ENCODE results near the gene DZANK1.
"Not testable (repeated sequence)": the region's sequence is repeated elsewhere in the genome, so short reads cannot be mapped to it uniquely, and the experiment has no call there.

Gene DZANK1

DNA sequence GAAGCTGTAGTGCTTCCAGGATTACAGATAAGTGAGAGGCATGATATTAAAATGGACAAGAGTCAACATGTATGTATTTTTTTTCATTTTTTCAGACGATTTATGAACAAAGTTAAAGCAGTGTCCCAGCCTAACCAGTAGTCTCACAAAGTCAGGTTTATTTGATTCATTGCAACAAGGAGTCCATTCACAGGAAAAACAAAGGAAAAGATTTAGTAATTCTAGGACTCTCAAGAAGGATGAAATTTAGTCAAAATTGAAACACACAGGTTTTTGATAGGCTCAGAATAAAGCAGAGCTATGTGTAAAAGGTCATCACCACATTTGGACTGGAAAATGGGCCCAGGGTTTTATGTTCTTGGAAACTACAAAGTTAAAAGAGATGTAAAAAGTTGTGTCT lies 94.5 kb downstream of the DZANK1 start:
- DNase-seq = no peak

GRCh38 chr20:18364768-18365167 lies 102.1 kb downstream of the DZANK1 start:
- no peak for DNase-seq

- no peak for DNase-seq
Measured at GRCh38 chr20:18363708-18364107, 103.1 kb downstream of the DZANK1 start.

DNA sequence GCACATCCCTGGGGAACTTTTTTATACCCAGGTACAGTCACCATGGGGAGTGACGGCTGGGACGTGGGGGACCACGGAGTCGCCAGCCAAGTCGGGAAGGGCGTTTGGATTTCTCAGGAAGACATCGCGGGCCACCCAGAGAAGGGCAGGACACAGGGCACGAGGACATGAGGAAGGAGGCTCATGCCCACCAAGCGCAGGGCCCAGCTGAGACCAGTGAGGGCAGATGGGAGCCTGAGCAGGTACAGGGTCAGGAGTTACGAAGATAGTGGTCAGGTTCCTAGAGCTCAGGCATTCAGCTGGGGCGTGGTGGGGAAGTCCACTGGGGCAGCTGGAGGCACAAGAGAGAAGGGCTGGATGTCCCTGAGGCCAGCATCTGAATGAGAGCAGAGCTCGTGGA lies 103.9 kb downstream of the DZANK1 start:
- no peak for DNase-seq

DNA sequence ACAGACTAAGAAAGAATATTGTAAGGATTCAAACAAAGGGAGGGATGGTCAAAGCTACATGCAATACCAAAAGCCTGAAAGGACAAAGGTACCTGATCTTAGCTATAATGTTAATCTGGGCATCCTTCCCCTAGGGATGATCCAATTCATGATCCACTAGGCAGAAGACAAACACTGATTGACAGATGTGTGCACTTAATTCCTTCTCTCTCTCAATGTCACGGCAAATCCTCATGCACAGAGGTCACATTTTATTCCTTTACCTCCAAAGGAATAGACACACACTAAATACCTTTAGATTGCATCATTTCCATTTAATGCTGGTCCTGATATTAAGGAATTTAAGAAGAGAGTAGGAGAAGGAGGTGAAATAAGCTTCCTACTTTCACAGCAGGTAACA lies 105.2 kb downstream of the DZANK1 start:
- DNase-seq = no peak

DNA sequence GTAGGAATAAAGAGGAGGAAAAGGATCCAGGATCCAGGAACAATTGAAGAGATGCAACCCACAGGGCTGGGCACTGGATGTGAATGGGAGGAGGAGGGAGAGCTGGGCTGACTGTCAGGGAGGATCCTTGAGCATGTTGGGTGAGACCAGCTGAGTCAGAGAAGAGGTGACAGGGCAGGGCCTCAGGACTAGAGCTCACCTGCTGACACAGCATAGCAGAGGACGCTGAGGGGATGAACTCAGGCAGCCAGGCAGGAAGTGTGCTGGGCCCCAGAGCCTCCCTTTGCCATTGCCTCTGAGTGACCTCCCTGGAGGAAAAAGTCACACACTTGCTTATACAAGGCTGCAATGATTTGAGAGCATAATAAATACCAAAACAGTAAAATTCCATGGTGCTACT lies 106.2 kb downstream of the DZANK1 start:
- DNase-seq = no peak

DNA sequence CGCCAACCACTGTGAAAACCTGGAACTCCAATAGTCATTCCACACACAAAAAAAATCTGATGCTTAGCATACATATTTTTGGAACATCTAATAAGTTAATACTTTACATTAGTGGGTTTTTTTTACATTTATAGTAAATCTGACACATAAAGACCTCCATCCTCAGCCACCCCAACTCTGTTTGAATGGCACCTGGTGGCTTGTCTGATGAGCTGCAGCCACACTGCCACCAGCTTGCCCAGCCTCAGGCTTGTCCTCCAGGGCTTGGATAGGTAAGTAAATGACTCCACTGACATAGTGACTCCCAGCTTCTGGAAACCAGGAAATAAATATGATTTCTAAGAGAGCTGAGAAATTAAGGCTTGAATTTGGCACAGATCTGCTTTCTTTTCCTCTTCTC lies 107.0 kb downstream of the DZANK1 start:
- no peak for DNase-seq

DNA sequence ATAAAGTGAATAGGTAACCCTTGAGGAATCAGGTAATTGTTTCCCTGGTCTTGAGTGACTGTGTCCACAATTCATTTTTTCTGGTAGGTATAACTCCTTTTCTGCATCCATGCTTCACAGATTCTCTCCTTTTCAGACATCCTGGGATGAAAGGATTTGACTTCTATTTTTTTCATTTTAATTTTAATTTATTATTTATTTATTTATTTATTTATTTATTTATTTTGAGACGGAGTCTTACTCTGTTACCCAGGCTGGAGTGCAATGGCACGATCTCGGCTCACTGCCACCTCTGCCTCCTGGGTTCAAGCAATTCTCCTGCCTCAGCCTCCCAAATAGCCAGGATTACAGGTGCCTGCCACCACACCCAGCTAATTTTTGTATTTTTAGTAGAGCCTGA lies 117.1 kb downstream of the DZANK1 start:
- DNase-seq = not testable (repeated sequence)

Measured in CD4-positive, alpha-beta T cell treated with Interleukin-17A for 4 hours (primary cell).